ENCODE measurements around the gene CSNK1G1.
"Not testable (repeated sequence)": the region's sequence is repeated elsewhere in the genome, so short reads cannot be mapped to it uniquely, and the experiment has no call there.

GRCh38 chr15:64392471-64392870, 36.5 kb upstream of the CSNK1G1 start:
- TF ChIP-seq POLR2A (IDR thresholded peaks at IDR 0.05; ENCODE audit: low read length); GATA1 (IDR thresholded peaks at IDR 0.05; ENCODE audit: low read depth, low read length): not testable (repeated sequence)
